NCI-H2227 treated with DMSO at 0.1 percent for 48 hours (cell line): ENCODE results near the gene COL11A2.

Experiments
- DNase-seq: peaks from one replicate; lab custom pipeline; 2025; lab: John Stamatoyannopoulos, UW

The COL11A2 gene

DNA sequence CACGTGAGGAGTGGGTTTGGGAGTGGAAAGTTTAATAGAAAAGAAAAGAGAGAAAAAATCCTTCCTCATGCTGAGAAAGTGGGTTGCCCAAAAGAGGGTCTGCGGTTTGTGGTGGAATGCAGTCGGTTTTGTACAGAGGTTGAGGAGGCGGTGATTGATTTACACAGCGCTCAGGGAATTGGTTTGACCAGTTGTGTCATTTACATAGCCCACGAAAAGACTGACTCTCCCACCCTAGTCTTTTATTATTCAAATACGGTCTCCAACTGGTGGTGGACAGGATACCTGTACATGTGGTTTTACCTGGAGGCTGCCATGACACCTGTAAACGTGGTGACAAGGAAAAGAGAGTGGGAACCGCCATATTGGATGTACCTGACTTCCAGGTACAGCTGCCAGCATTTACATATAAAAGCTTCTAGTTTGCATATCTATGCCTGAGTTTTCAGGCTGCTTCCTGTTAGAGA, 74.4 kb downstream of the COL11A2 start:
- no peak for DNase-seq

DNA sequence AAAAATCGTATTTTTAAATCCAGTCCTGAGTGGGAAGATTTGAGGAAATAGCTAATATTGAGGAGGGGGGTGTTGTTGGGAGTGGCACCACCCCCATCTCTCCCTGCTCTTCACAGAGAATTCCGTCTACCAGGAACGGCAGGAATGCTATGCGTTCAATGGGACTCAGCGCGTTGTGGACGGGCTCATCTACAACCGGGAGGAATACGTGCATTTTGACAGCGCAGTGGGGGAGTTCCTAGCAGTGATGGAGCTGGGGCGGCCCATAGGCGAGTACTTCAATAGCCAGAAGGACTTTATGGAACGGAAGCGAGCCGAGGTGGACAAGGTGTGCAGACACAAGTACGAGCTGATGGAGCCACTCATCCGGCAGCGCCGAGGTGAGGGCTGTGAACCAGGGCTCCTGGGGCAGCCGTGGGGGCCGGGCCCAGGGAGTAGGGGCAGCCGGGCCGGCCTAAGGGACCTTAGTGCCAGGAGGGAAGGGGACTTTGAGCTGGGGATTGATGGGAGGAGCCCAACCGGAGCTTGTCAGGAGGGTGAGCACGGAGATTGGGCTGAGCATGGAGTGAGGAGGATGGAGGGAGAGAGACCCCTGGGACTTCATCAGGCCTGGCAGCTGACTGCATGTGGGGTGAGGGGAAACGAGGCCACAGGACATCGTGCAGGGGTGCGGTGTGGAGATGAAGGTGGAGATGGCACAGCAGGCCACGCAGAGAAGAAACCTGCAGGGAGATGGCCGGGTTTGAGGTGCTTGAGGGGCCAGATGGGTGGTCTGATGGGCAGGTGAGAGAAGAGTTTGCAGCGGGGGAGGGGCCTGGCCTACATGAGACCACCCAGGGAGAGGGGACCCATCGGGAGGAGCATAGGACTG, 75.2 kb downstream of the COL11A2 start:
- DNase-seq = peak; percentile 41

GRCh38 chr6:33116417-33116816, 75.8 kb downstream of the COL11A2 start:
- no peak for DNase-seq

GRCh38 chr6:33114406-33114805, 77.9 kb downstream of the COL11A2 start:
- DNase-seq = no peak

DNA sequence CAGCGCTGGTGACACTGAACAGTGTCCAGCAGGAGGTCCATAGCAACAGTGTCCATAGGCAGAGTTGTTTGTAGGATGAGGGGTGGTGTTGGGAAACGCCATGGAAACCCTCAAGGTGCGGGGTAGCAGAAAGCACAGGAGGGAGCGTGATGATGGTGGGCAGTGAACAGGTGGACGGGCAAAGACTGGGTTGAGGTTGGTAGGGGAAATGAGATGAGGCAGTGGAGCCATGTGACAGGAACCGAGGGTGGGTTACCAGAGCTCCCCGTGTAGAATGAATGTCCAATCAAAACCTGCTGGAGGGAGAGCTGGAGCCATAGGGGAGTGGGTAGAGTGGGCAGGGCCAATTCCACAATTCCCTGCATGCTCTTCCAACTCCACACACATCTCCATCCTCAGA, 78.5 kb downstream of the COL11A2 start:
- DNase-seq = no peak
